Measurements from ENCODE around the gene SLC25A51. TPM values are rescaled to one million over a fixed set of nuclear protein-coding genes. Genes with fewer than 3 reads are reported as not detected.
"Not testable (repeated sequence)": the region's sequence is repeated elsewhere in the genome, so short reads cannot be mapped to it uniquely, and the experiment has no call there.

SLC25A51 gene
- total and polyA plus RNA-seq, 2 donors from 2014 or later: 10.7 to 25.5 TPM

- peak; percentile 99 for TF ChIP-seq CTCF (IDR thresholded peaks at IDR 0.05; ENCODE audit: borderline replicate concordance, extremely low read depth, insufficient read depth)
- Histone ChIP-seq H3K9ac (ENCODE audit: low read length in 3 of 3) (no peak overlapping the region), H3K36me3 (ENCODE audit: control insufficient read depth in 2 of 3, insufficient read depth in 3 of 3, low read length in 3 of 3) (peaks cover 0 to 2% (median 0%) of the 10 kb centered on the region in 3 donors), H3K27ac (ENCODE audit: low read depth in 2 of 2, low read length in 2 of 2) (peak overlapping the region in 1 of 2 donors; percentile 7), H3K27me3 (ENCODE audit: control insufficient read depth, insufficient read depth, low read length) (no peaks in the 10 kb centered on the region), H3K4me1 (ENCODE audit: control insufficient read depth in 2 of 3, insufficient read depth in 2 of 3, low read depth in 1 of 3, low read length in 3 of 3) (peaks cover 0 to 14% (median 7%) of the 10 kb centered on the region in 3 donors), H3K4me3 (ENCODE audit: low read length in 3 of 3) (no peak overlapping the region), H3K9me3 (ENCODE audit: control insufficient read depth in 2 of 3, insufficient read depth in 1 of 3, low read length in 3 of 3) (no peaks in the 10 kb centered on the region)
- DNase-seq (peak in 4 of 5 donors; percentile 92 to 94 (median 93)), FAIRE-seq (peak; percentile 3)
- intact Hi-C loops (cut with DNase I): loop anchor here (10.0 kb wide), 2 partner anchors 71 to 451 kb away; no protein-coding TSS in a partner anchor
Observed at GRCh38 chr9:37913480-37914153, 9.7 kb upstream of the SLC25A51 start.

DNA sequence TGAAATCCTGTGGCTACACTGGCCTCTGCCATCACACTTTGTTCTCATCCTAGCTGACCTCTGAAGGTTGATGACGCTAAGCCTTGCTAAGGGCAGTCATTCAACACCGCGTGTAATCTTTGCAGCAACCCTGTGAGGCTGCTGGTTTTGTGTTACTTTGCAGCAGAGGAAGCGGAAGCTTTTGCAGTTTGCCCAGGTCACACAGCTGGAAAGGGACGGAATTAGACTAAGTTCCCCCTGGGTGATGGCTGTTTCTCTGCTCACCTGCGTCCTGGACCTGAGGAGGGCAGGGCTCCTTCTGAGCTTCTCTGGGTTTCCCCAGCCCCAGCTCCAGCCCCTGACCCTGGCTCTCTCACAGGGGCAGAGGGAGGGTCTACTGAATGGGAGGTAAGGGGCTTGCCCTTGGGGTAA lies 7.3 kb upstream of the SLC25A51 start:
- no peak overlapping the region for H3K4me3 ChIP-seq (ENCODE audit: low read length in 3 of 3)
- intact Hi-C loops (cut with DNase I): loop anchor here (10.0 kb wide), 2 partner anchors 74 to 454 kb away; no protein-coding TSS in a partner anchor
- H3K27me3 ChIP-seq (ENCODE audit: control insufficient read depth, insufficient read depth, low read length): no peaks in the 10 kb centered on the region
- FAIRE-seq (no peak), DNase-seq (peak in 1 of 5 donors; percentile 44)
- H3K9ac ChIP-seq (ENCODE audit: low read length in 3 of 3): no peak overlapping the region
- no peak for TF ChIP-seq CTCF (IDR thresholded peaks at IDR 0.05; ENCODE audit: borderline replicate concordance, extremely low read depth, insufficient read depth)
- no peaks in the 10 kb centered on the region for H3K9me3 ChIP-seq (ENCODE audit: control insufficient read depth in 2 of 3, insufficient read depth in 1 of 3, low read length in 3 of 3)
- no peaks in the 10 kb centered on the region for H3K36me3 ChIP-seq (ENCODE audit: control insufficient read depth in 2 of 3, insufficient read depth in 3 of 3, low read length in 3 of 3)
- no peak overlapping the region for H3K27ac ChIP-seq (ENCODE audit: low read depth in 2 of 2, low read length in 2 of 2)
- H3K4me1 ChIP-seq (ENCODE audit: control insufficient read depth in 2 of 3, insufficient read depth in 2 of 3, low read depth in 1 of 3, low read length in 3 of 3): peaks cover 0 to 14% (median 7%) of the 10 kb centered on the region in 3 donors

GRCh38 chr9:37910271-37910670 lies 6.3 kb upstream of the SLC25A51 start:
- no peak overlapping the region for H3K27ac ChIP-seq (ENCODE audit: low read depth in 2 of 2, low read length in 2 of 2)
- no peaks in the 10 kb centered on the region for H3K27me3 ChIP-seq (ENCODE audit: control insufficient read depth, insufficient read depth, low read length)
- FAIRE-seq (no peak), DNase-seq (no peak)
- H3K36me3 ChIP-seq (ENCODE audit: control insufficient read depth in 2 of 3, insufficient read depth in 3 of 3, low read length in 3 of 3): no peaks in the 10 kb centered on the region
- no peak overlapping the region for H3K4me3 ChIP-seq (ENCODE audit: low read length in 3 of 3)
- H3K9me3 ChIP-seq (ENCODE audit: control insufficient read depth in 2 of 3, insufficient read depth in 1 of 3, low read length in 3 of 3): no peaks in the 10 kb centered on the region
- H3K9ac ChIP-seq (ENCODE audit: low read length in 3 of 3): no peak overlapping the region
- peaks cover 0 to 11% (median 7%) of the 10 kb centered on the region in 3 donors for H3K4me1 ChIP-seq (ENCODE audit: control insufficient read depth in 2 of 3, insufficient read depth in 2 of 3, low read depth in 1 of 3, low read length in 3 of 3)
- no peak for TF ChIP-seq CTCF (IDR thresholded peaks at IDR 0.05; ENCODE audit: borderline replicate concordance, extremely low read depth, insufficient read depth)
- intact Hi-C loops (cut with DNase I): loop anchor here (10.0 kb wide), 2 partner anchors 75 to 455 kb away; no protein-coding TSS in a partner anchor

DNA sequence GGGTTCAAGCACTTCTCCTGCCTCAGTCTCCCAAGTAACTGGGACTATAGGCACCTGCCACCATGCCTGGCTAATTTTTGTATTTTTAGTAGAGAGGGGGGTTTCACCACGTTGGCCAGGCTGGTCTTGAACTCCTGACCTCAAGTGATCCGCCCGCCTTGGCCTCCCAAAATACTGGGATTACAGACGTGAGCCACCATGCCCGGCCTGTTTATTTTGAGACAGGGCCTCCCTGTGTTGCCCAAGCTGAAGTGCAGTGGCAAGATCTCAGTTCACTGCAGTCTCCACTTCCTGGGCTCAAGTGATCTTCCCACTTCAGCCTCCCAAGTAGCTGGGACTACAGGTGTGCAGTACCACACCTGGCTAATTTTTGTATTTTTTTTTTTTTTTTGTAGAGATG lies 5.9 kb upstream of the SLC25A51 start:
- not testable (repeated sequence) for H3K4me3 ChIP-seq (ENCODE audit: low read length in 3 of 3); DNase-seq; H3K36me3 ChIP-seq (ENCODE audit: control insufficient read depth in 2 of 3, insufficient read depth in 3 of 3, low read length in 3 of 3); H3K27ac ChIP-seq (ENCODE audit: low read depth in 2 of 2, low read length in 2 of 2); FAIRE-seq; H3K9ac ChIP-seq (ENCODE audit: low read length in 3 of 3); H3K9me3 ChIP-seq (ENCODE audit: control insufficient read depth in 2 of 3, insufficient read depth in 1 of 3, low read length in 3 of 3); H3K27me3 ChIP-seq (ENCODE audit: control insufficient read depth, insufficient read depth, low read length)
- intact Hi-C loops (cut with DNase I): loop anchor here (10.0 kb wide), 2 partner anchors 75 to 455 kb away; no protein-coding TSS in a partner anchor
- H3K4me1 ChIP-seq (ENCODE audit: control insufficient read depth in 2 of 3, insufficient read depth in 2 of 3, low read depth in 1 of 3, low read length in 3 of 3): peaks cover 0 to 11% (median 7%) of the 10 kb centered on the region in 3 donors

All from kidney (tissue), 14 donors.